OCI-LY7 (cell line): ENCODE data around the gene PCLAF. TPM values are rescaled to one million over a fixed set of nuclear protein-coding genes. Genes with fewer than 3 reads are reported as not detected.
A peak's percentile ranks its signal among the peaks of the same experiment; 100 is the strongest.
"Not testable (repeated sequence)": the region's sequence is repeated elsewhere in the genome, so short reads cannot be mapped to it uniquely, and the experiment has no call there.

Experiments used
- BruUV-seq: library from RNA; stranded (reverse); fragments of 400-500 nt; replicated peaks from 2 replicates; lab custom pipeline; 2021; lab: Mats Ljungman, UMichigan
- CTCF ChIA-PET: fragments of 300-600 bp; sonication (Branson Sonifier 250); formaldehyde crosslinking; loops from one replicate; lab custom pipeline; 2022; ENCODE audit warnings: antibody characterized with exemption; ENCODE audit not compliant: unreplicated experiment; lab: Charles Lee
- POLR2A ChIA-PET: fragments of 300-600 bp; sonication (Branson Sonifier 250); formaldehyde crosslinking; loops from one replicate; lab custom pipeline; 2022; ENCODE audit warnings: antibody characterized with exemption; lab: Charles Lee
- DNase-seq: peaks from one replicate; pipeline ENCODE4 v3.0.0-alpha.2; 2015; ENCODE audit warnings: low spot score
- H2AFZ ChIP-seq: fragments of 200-600 bp; sonication (generic), shearing (Covaris generic); 2 replicates; pipeline ENCODE4 v1.6.1; 2014; ENCODE audit warnings: mild to moderate bottlenecking, antibody characterized with exemption, low read length, moderate library complexity
- H3K27ac ChIP-seq: fragments of 200-600 bp; sonication (generic); 2 replicates; pipeline ENCODE4 v1.5.1; 2014; ENCODE audit warnings: mixed run types, low read depth, mild to moderate bottlenecking, moderate library complexity, low read length, inconsistent platforms; ENCODE audit not compliant: poor library complexity, severe bottlenecking
- H3K36me3 ChIP-seq: fragments of 200-600 bp; sonication (generic); 2 replicates; pipeline ENCODE4 v1.6.1; 2014; ENCODE audit warnings: mild to moderate bottlenecking, antibody characterized with exemption, low read length, moderate library complexity, mixed read lengths; ENCODE audit not compliant: insufficient read depth
- H3K4me1 ChIP-seq: fragments of 200-600 bp; sonication (generic); 2 replicates; pipeline ENCODE4 v1.5.1; 2014; ENCODE audit warnings: mild to moderate bottlenecking, low read length; ENCODE audit not compliant: insufficient read depth, poor library complexity, severe bottlenecking
- H3K4me2 ChIP-seq: fragments of 200-600 bp; sonication (generic); 2 replicates; pipeline ENCODE4 v1.6.1; 2014; ENCODE audit warnings: mild to moderate bottlenecking, low read length
- H3K4me3 ChIP-seq: fragments of 200-600 bp; sonication (generic); 2 replicates; pipeline ENCODE4 v1.5.1; 2014; ENCODE audit warnings: mild to moderate bottlenecking, low read depth, low read length; ENCODE audit not compliant: poor library complexity, severe bottlenecking
- H3K79me2 ChIP-seq: fragments of 200-600 bp; sonication (generic); 2 replicates; pipeline ENCODE4 v1.6.1; 2016; ENCODE audit warnings: low read depth, mild to moderate bottlenecking, low read length, moderate library complexity, mixed read lengths; ENCODE audit not compliant: insufficient read depth
- H3K9me2 ChIP-seq: fragments of 200-600 bp; sonication (generic); 2 replicates; pipeline ENCODE4 v1.6.1; 2016; ENCODE audit warnings: mild to moderate bottlenecking, low read length, mixed read lengths; ENCODE audit not compliant: insufficient read depth
- H3K9me3 ChIP-seq: fragments of 200-600 bp; sonication (generic); 2 replicates; pipeline ENCODE4 v1.6.1; 2014; ENCODE audit warnings: mild to moderate bottlenecking, mixed run types, low read length, mixed read lengths
- H4K20me1 ChIP-seq: fragments of 200-600 bp; sonication (generic); 2 replicates; pipeline ENCODE4 v1.6.1; 2014; ENCODE audit warnings: mild to moderate bottlenecking, antibody characterized with exemption, low read length, moderate library complexity, mixed read lengths; ENCODE audit not compliant: insufficient read depth
- CTCF ChIP-seq: fragments of 200-600 bp; sonication (generic); conservative IDR thresholded peaks from 2 replicates; pipeline ENCODE4 v1.5.1; 2014; ENCODE audit warnings: mild to moderate bottlenecking, antibody characterized with exemption, low read length, moderate library complexity, mixed read lengths
- EZH2phosphoT487 ChIP-seq: fragments of 200-600 bp; sonication (generic); IDR thresholded peaks from 2 replicates; pipeline ENCODE4 v1.6.1; 2018; ENCODE audit warnings: low read depth, borderline replicate concordance, mild to moderate bottlenecking, mixed run types, antibody characterized with exemption, low read length, moderate library complexity, mixed read lengths
- intact Hi-C: fragments of 100-400 bp; cut with micrococcal nuclease; formaldehyde crosslinking; loops from one replicate; pipeline ENCODE4 v1.10.0; 2022; ENCODE audit not compliant: unreplicated experiment
- total RNA-seq, 2 experiments: library from RNA; depleted of rRNA in 1 of 2; stranded (reverse); fragments of >200 nt in 1 of 2; shearing (Covaris generic) in 1 of 2; gene quantifications; 2 replicates each; pipeline ENCODE4 v1.2.3, GENCODE V29; 2014 to 2022

The PCLAF gene
- total RNA-seq, 2 experiments from 2014 or later: 49.3 to 100 TPM

- Histone ChIP-seq H3K79me2 (peaks cover 24% of the 10 kb centered on the region), H3K4me2 (no peak overlapping the region), H2AFZ (no peak overlapping the region), H3K9me2 (no peaks in the 10 kb centered on the region), H4K20me1 (peaks cover 1% of the 10 kb centered on the region; the same call in 1 of the 2 replicates), H3K36me3 (peaks cover 90% of the 10 kb centered on the region), H3K4me1 (peaks cover under 1% of the 10 kb centered on the region), H3K9me3 (no peaks in the 10 kb centered on the region), H3K4me3 (no peak overlapping the region), H3K27ac (no peak overlapping the region)
- intact Hi-C loops: no loop called here
- BruUV-seq: TSS peak; percentile 34
- CTCF ChIA-PET: no interaction called here
- no peak for TF ChIP-seq EZH2phosphoT487
- TF ChIP-seq CTCF: no peak
- POLR2A ChIA-PET: no interaction called here
- DNase-seq: no peak
These were observed 7.9 kb downstream of the PCLAF start for GRCh38 chr15:64373360-64373759.

- H3K9me2 ChIP-seq, H2AFZ ChIP-seq, BruUV-seq, CTCF ChIA-PET, H3K4me1 ChIP-seq, H3K4me2 ChIP-seq, H3K4me3 ChIP-seq, H3K27ac ChIP-seq, DNase-seq, H3K9me3 ChIP-seq, H4K20me1 ChIP-seq, intact Hi-C loops: not testable (repeated sequence)
- peaks cover 88% of the 10 kb centered on the region for H3K36me3 ChIP-seq
- peaks cover 21% of the 10 kb centered on the region; the same call in 1 of the 2 replicates for H3K79me2 ChIP-seq
- POLR2A ChIA-PET: interaction anchor here (0.6 kb wide), 1 partner anchor 187 kb away, joined by 4 read pairs; no protein-coding TSS in a partner anchor
These were observed 9.9 kb downstream of the PCLAF start for GRCh38 chr15:64371383-64371782.

GRCh38 chr15:64369078-64369607 is 12.1 kb downstream of the PCLAF start:
- intact Hi-C loops: no loop called here
- TF ChIP-seq EZH2phosphoT487 (no peak), CTCF (no peak)
- Histone ChIP-seq H3K36me3 (peaks cover 81% of the 10 kb centered on the region), H3K4me3 (no peak overlapping the region), H3K27ac (no peak overlapping the region), H3K9me2 (no peaks in the 10 kb centered on the region), H2AFZ (no peak overlapping the region), H3K4me2 (no peak overlapping the region), H3K79me2 (peaks cover 20% of the 10 kb centered on the region; the same call in 1 of the 2 replicates), H3K4me1 (peaks cover 8% of the 10 kb centered on the region), H3K9me3 (no peaks in the 10 kb centered on the region), H4K20me1 (peaks cover 4% of the 10 kb centered on the region)
- DNase-seq: no peak
- POLR2A ChIA-PET: interaction anchor here (0.6 to 1.3 kb wide), 4 partner anchors 10 to 571 kb away, joined by 3 to 4 read pairs (median 4); no protein-coding TSS in a partner anchor
- CTCF ChIA-PET: no interaction called here
- BruUV-seq: no TSS peak
